Right lobe of liver (tissue), 4 donors: ENCODE measurements around the gene MRPL49.

Source experiments
- CTCF ChIP-seq, 4 donors: fragments of 200-600 bp in 3 of 4; fragments of 450-650 bp in 1 of 4; IDR thresholded peaks; one replicate each; pipeline versions ENCODE4 v1.5.1 to v1.8.0; 2016 to 2022; ENCODE audit warnings: antibody characterized with exemption in 4 of 4, mild to moderate bottlenecking in 2 of 4
- POLR2A ChIP-seq: fragments of 450-650 bp; IDR thresholded peaks from one replicate; pipeline ENCODE4 v1.6.1; 2017; ENCODE audit warnings: antibody characterized with exemption, mild to moderate bottlenecking
- donor health status: DM: no; HTN: no; CAD: no.
- donor health status: DM: no; HTN: no; CAD: no.
- donor health status: DM: no; HTN: yes; CAD: no.

- no peak for TF ChIP-seq CTCF (IDR thresholded peaks at IDR 0.05)
- no peak for TF ChIP-seq POLR2A
These were observed 30.0 kb downstream of the MRPL49 start for GRCh38 chr11:65152122-65152521.
